Inferior parietal cortex (tissue), 1 donor: ENCODE data around the gene PLA2G2D.

Experiments
- DNase-seq: peaks from one replicate; pipeline ENCODE4 v3.0.0-alpha.2; 2016; ENCODE audit errors: extremely low spot score

Gene PLA2G2D

DNA sequence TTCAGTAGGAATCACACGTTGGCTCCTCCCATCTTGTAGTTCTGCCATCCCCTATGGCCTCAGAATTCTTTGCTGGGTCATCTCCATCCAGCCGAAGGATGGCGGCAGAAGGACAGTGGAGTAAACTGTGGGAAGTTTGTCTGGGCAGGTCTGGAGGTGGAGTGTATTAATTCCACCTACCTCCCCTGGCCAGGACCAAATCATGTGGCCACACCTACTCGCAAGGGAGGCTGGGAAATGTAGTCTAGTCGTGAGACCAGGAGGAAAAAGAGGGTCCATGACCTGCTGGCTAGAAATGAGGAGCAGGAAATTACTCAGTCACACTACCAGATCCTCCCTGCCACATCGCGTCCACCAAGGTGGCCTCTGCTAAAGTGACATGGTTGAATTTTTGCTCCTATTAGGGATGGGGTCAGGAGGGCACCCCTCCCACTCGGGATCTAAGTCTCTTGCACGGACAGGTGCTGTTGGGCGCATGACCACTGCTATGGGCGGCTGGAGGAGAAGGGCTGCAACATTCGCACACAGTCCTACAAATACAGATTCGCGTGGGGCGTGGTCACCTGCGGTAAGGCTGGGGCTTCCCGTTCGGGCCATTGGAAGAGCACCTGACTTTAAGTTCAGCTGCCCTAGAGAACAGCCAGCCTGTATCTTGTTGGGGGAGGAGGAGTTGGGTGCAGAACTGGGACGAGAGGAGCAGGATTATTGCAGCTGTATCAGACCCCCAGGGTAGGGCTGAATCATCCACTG, 29.8 kb downstream of the PLA2G2D start:
- DNase-seq, result no peak

DNA sequence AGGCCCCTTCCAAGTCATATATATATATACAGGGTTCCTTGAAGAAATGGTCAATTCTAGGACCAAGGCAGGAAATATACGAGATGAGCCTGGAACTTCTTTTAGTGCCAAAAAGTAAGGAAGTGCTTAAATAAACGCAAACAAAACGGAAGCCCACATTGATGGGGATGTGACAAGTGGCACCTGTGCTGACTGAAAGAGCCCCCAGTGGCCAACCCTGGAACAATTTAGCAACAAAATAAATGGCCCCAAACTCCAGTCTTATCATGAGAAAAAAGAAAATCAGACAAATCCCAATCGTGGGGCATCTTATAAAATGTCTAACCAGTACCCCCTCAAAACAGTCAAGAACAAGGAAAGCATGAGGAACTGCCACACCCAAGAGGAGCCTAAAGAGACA, 31.7 kb downstream of the PLA2G2D start:
- DNase-seq, result no peak

DNA sequence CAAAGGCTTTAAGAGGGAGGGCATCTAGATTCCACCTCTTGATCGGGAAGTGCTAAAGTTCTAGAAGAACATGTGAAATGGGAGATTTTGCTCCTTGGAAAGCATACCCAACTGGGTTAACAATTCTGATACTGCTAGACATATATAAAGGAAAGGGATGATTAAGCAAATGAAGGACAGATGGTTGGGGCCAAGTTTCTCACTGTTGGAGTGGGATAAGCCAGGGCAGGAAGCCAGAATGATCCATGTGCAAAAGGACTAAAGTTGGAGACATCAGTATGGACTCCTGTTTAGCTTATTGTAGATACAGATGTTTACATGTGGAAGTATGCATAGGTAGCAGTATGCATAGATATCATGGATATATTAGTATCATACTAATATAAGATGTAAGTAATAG, 32.5 kb downstream of the PLA2G2D start:
- DNase-seq, result no peak

DNA sequence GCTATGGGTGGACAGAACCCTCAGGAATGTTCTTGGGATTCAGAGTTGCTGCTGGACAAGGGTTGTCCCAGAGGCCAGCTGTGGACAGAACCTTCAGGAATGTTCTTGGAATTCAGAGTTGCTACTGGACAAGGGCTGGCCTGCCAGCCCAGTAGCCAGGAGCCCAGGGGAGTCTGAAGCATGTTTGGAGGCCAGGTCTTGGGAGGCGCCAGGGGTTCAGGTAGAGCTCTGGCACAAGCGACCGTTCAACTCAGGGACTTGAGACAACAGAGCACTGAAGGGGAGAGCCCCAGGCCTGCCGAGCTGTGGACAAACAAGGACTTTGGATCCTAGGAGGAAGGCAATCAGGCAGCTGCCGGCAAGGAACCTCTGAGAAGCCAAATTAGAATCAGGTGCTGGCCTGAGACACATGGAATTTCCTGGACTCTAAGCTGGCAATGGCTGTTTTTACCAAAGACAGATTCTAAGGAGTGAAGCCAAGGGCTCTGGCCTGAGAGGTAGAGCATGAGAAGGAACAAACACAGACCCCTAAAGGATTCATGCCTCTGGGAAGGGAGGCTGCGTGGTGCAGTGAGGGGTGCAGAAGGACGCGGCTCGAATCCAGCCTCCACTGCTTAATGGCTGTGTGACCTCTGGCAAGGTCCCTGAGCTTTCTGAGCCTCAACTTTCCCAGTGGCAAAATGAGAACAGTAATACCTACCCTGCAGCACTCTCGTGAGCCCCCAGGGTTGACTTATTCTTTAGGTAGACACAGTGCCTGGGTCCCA, 36.0 kb downstream of the PLA2G2D start:
- DNase-seq, result no peak

DNA sequence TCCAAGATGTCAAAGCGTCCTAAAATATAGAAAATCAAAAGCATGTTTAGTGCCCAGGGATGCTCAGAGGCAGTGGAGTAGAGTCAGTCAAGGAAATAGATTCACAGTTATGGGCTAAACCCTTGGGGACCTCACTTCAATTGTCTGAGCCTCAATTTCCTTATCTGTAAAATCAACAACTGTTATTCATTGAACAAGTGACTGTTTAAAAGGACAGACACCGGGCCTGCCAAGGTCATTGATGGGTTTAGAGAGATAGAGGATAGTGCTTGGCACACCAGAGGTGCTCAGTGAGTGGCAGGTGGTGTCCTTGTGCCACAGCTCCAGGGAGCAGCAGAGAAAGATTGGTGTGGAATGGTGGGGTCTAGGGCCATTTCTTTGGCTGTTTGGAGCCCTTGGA, 36.6 kb downstream of the PLA2G2D start:
- DNase-seq, result no peak

DNA sequence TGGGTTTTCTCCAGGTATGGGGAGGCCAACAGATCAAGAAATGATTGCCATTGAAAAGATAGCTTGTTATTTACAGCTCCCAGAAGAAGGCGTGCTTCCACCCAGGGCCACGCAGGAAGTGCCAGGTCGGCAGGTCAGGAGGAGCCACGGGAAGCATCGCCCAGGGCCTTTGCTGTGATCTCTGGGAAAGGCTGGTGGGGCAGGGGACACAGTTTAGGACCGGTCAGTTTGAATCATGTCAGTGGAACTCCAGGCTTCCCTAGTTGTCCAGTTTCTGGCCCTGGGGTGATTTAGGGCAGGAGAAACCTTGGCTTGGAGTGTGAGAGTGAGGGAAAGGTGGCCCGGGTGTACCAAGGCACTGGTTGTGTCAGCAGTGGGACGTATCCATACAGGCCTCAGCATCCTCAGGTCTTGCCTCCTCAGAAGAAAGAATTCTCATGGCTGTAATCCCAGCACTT, 38.0 kb downstream of the PLA2G2D start:
- DNase-seq, result no peak

DNA sequence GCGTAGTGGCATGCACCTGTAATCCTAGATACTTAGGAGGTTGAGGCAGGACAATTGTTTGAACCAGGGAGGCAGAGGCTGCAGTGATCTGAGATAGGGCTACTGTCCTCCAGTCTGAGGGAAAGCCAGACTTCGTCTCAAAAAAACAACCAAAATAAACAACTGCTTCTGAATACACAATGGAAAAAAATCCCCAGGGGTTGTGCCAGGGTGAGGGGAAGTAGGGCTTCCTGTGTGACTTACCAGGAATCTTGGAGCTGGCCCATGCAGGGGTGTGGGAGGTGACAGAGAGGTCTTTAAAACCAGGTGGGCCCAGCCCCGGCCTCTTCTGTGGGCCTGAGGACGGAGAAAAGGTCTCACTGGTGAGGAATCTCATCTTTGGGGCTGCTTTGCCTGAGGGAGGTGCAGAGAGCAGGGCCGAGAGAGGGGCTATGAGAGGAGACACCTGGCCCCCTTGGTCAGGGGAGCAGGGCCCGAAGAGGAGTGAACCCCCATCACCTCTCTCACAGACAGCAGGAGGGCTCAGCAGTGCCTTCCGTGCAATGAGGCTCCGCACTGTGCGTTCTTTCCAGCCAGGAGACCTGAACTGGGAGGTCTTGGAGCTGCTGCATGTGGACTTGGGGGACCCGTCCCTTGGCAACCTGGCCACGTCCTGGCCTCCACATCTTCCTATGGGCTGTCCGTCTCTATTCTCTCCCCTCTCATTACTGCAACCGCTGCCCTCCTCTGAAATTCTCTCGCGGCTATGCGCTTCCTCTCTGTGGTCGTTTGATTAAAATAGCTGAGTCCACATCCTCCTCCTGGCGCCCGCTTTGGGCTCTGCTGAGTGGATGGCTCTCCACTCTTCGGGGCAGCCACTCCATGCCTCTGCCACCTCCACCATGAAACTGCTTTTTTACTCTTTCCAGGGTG, 38.6 kb downstream of the PLA2G2D start:
- no peak for DNase-seq

DNA sequence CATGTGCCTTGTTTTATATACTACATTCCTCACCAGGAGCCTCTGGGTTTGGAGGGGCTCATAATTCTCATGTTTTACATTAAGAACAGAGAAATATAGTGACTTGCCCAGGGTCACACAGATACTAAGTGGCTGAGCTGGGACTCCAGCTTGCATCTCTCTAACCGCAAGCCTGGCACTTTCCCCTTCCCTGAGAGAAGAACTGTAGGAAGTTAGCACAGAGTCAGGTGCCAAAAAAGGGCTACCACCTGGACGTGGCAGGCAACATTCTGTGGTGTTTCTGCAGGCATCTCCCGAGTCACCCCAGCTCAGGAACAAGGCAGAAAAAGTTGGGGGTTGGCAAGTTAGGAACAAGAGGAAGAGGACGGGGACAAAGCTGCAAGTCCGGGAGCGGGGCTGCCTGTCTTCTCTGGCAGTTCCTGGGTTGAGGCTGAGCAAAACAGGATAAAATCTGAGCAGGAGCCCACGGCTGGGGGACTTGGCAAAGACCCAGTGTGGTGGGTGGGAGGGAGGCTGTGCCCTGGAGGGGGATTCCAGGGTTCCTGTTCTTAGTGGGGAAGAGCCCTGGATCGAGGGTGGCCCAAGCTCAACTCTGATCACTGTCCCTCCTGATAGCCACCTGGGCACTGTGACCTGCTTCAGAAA, 39.6 kb downstream of the PLA2G2D start:
- DNase-seq, result no peak

DNA sequence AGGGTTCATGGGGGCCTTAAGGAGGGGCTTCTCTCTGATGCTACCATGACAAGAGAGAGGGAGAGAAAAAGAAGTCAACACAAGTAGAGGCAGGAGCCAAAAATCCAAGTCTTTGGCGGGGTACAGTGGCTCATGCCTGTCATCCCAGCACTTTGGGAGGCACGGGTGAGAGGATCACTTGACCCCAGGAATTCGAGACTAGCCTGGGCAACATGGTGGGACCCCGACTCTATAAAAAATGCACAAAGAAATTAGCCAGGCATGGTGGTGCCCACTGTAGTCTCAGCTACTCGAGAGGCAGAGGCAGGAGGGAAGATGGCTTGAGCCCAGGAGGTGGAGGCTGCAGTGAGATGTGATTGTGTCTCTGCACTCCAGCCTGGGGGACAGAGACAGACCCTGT, 40.6 kb downstream of the PLA2G2D start:
- DNase-seq, result no peak

DNA sequence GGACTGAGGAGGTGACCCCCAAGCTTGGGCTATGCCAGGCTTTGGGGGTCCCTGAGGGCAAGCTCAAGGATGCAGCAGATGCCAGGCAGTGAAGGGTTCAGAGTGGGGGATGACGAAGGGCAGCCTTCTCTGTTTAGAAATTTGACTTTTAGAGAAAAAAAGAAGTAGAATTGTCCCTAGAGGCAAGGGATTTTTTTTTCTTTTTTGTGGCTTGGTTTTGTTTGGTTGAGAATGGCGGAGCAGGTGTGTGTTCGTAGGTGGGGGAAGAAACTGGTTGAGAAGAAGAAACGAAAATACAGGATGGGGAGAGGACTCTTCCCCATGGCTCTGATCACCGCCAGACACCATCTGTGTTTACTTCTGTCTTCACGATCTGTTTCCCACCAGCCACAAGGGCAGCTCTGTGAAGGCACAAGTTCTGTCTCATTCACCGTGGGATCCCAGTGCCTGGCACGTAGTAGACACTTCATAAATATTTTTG, 41.1 kb downstream of the PLA2G2D start:
- no peak for DNase-seq

DNA sequence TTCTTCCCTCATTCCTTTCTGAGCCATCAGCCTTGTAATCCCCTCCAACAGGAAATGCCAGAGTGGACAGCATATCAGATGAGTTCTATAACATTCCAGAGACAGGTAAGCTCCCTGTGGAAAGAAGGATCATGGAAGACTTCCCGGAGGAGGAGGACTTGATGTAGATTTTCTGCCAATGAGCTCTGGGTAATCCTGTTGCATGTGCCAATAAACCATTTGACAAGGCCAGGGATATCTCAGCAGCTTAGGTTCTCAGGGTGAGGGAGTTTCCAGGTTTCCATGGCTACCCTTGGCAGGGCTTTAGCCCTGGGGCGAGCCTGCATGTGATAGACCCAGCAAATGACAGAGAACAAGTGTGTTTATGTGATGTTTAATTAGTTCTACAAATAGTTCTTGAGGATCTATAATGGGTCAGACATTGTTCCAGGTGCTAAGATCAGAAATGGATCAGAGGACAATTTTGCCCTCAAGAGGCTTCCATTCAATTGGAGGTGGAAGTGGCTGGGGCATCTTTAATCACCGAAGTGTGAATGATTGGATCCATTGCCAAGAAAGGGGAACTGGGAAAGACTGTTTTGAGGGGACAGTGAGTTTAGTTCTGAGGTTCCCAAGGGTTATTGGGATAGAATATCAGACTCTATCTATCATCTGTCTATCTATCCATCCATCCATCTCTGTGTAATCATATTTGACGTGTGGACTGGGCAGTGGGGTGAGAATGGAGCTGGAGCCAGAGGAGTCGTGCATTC, 42.5 kb downstream of the PLA2G2D start:
- DNase-seq, result no peak

DNA sequence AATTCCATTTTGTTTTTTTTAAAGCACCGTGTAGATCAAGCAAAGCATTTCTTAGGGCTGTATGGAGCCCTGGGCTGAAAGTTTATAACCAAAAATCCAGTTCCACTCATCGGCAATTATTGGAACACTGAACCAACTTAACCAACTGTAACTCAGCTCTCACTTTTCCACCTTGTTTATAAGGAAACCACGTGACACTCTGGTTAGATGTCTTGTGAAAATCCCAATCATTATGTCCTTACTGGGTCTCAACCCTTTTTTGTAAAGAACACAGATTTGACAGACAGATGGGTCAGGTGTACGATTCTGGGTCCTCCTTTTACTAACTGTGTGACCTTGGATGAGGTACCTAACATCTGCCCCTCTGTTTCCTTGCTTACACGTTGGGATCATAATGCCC, 43.1 kb downstream of the PLA2G2D start:
- DNase-seq, result no peak

DNA sequence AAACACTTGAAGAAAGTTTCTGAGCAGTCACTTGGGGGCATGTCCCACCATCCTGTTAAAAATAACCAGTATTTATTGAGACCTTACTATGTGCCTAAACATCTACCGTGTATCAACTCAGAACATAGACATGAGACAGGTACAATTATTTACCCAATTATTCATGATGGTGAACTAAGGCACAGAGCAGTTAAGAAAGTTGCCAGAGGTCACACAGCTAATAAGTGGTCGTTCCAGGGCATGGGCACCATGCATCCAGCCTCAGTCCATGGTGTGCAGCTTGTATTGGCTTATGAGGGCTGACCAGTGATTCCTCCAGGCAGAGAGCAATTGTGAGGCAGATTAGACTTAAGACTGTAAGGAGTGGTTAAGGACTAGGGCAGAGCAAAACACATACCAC, 44.0 kb downstream of the PLA2G2D start:
- DNase-seq, result no peak

DNA sequence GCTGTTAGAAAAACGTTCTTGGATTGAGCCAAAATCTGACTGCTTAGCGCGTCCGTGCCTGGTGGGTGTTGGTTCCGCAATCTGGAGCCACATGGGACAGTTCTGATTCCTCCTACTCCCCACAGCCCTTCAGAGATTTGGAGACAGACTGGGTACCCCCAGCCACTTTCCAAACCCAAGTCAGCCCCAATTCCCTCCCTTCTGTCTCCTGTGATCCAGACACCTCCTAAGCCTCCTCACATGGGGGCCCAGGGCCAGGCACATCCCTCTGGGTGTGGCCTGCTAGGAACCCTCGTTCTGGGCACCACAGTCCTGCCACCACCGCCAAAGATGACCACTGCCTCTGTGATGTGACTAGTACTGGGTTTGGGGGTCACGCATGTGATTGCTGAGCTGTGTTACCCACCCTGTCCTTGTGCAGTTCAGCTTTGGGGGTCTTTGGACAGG, 44.6 kb downstream of the PLA2G2D start:
- DNase-seq, result no peak

DNA sequence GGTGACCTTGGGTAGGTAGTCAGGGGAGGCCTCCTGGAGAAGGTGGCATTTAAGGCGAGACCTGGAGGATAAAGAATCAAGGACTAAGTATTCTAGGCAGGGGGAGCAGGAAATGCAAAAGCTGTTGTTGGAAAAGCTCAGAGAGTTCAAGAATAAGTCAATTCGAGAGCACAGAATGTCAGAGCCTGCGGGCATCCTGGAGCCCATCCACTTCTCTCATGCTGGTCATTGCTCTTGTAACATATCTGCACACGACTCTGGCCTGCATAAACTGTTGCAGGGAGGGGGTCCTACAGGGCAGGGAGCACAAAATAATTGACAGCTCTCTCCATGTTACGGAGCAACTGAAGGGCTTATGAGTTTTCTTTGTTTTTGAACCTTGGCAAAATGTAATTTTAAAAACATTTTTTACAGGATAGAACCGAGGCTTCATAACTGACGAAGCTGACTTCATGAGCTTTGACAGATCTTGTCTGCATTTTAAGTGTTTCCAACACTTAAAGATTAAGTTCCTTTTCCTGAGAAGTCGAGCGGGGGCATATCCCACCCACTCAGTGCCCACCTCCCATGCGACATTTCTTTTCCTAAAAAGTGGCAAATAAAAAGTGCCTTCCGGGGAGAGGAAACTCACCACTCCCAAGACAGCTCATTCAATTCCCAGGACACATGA, 45.1 kb downstream of the PLA2G2D start:
- DNase-seq, result no peak

DNA sequence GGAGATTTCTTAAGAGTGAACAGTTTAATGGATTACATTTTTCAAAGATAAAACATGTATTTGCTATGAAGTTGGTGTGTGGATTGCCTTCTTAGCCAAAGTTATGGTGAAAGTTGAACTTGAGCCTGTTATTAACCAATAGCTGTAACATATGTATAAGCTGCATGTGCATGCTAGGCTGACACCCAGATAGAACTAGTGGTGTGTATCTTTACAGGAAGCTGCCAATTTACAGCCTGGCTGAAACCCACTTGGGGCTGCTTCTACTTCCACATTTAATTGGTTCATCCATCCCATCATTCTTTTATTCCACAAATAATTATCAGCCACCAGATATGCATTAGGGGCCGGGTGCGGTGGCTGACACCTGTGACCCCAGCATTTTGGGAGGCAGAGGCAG, 46.1 kb downstream of the PLA2G2D start:
- no peak for DNase-seq

DNA sequence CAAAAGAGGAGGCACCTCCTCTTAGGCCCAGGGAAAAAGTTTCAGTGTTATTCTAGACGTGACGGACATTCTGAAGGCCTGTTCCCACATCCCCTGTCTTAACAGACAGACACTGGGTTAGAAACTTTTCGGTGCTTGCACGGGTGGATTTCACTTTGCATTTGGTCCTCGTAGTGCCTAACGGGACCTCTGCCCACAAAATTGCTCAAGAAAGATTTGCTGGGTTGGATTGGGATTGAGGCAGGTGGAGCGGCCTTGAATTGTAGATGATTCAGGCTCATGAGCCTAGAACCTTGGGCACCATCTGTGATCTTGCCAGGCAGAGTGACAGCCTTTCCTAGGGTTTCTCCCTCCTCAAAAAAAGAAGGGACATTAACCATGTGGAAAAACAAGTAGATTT, 46.6 kb downstream of the PLA2G2D start:
- DNase-seq, result no peak

DNA sequence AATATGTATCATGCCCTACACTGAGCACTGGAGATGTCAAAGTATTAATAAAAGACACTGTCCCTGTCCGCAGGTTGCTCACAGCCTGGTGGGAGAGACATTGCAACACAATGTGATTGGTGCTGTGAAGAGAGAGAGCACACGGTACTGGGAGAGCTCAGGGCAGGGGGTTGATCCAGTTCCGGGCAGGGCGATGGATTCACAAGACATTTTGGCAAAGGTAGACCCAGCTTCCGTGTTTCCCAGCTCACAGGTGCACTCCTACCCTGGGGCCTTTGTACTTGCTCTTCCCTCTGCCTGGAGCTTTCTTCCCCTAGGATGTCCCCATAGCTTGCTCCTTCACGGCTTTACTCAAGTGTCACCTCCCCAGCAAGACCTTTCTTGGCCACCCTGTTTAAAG, 47.9 kb downstream of the PLA2G2D start:
- DNase-seq, result no peak

DNA sequence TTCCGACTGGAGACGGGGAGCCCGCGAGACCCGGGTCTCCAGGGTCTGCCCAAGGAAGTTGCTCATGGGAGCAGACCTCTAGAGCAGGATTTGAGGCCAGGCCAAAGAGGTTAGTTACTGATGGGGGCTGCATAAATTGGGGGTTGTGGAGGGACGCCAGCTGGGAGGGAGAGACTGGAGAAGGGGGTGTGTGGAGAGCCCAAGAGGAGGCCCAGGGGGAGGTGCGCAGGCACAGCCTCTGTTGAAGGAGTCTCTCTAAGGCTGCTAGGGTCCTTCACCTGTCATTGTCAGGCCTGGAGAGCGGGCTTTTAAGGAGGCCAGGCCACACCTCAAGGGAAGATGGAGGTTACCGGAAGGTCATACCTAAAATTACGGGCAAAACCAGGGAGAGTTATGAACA, 49.0 kb downstream of the PLA2G2D start:
- DNase-seq, result no peak

DNA sequence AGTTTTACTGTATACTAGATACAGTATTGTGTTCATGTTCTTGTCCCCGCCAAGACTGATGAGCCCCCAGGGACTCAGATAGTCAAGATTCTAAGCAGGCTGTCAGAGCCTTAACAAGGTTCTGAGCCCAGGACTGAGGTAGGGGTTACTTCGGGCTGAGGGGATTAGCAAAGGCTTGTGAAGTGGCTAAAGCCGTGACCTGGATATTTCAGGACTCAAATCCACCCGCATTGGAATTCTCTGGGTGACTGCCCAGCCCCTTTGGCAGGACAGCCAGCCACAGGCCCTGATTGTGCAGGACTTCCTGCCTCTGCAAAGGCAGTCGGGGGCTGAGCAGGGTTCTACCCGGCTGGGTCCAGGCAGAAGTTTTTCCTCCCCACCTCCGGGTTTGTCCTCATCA, 49.5 kb downstream of the PLA2G2D start, which contains the start of gene PLA2G5:
Gene PLA2G5 (plus strand): TSS at position 321 of the 400 bp plus-strand sequence. CDS start 14,637 bp downstream, outside the sequence.
- peak; percentile 13 for DNase-seq
